Activated CD8-positive, alpha-beta memory T cell treated with anti-CD3 and anti-CD28 coated beads, Interleukin-2, amount 50 U/mL, for 24 hours (primary cell): ENCODE results near the gene AFTPH.
A peak's percentile ranks its signal among the peaks of the same experiment; 100 is the strongest.

ENCODE experiments used
- DNase-seq: peaks from one replicate; pipeline ENCODE4 v3.0.0-alpha.2; 2020; ENCODE audit errors: extremely low read depth

AFTPH gene, protein sequence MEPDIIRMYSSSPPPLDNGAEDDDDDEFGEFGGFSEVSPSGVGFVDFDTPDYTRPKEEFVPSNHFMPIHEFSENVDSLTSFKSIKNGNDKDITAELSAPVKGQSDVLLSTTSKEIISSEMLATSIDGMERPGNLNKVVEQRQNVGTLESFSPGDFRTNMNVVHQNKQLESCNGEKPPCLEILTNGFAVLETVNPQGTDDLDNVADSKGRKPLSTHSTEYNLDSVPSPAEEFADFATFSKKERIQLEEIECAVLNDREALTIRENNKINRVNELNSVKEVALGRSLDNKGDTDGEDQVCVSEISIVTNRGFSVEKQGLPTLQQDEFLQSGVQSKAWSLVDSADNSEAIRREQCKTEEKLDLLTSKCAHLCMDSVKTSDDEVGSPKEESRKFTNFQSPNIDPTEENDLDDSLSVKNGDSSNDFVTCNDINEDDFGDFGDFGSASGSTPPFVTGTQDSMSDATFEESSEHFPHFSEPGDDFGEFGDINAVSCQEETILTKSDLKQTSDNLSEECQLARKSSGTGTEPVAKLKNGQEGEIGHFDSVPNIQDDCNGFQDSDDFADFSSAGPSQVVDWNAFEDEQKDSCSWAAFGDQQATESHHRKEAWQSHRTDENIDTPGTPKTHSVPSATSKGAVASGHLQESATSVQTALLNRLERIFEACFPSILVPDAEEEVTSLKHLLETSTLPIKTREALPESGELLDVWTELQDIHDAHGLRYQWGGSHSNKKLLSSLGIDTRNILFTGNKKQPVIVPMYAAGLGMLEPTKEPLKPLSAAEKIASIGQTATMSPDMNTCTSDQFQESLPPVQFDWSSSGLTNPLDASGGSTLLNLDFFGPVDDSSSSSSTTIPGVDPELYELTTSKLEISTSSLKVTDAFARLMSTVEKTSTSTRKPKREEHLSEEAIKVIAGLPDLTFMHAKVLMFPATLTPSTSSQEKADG

DNA sequence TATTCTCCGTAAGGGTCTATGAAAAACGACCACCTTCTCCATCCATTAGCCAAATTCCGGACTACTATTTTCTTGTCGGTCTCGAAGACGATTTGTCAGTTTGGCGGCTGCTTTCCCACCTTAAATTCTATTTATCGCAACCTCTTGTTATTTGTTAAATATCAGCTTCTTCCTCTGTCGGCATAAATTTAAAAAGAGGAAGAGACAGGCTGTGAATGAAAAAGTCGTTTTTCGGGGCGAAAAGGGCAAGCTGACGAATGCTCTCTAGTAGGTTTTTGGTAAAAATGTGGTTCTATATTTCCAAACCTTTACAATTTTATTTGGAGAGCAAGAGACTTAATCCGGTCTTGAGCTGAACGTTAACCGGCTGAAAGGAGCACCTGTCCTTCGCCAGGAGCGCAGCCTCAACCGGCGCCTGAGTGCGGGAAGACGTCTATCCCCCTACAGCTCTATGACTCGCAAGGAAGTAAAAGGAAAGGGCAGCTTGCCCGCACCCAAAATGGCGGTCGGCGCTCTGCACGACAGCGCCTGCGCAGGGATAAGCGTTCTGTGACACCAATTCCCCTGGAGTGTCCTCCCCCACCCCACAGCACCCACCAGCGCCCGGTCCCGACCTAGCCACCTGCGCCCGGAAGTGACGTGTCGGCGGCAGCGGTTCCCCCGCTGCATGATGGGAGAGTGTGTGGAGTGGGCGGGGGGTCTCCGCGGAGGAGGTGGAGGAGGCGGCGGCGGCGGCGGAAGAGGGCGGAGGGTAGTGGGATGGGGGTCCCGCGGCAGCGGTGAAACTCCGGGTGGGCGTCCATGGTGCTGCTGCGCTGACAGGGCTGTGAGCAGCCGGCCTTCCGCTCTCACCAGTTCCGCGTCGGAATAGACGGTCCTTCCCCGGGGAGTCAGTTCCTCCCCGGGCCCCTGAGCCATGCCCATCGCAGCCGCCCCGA, at the start of gene AFTPH:
Gene AFTPH, plus strand, starts transcription at position 663 of the 938 bp plus-strand sequence. CDS start 27,147 bp downstream, outside the sequence.
- peak; percentile 99 for DNase-seq

DNA sequence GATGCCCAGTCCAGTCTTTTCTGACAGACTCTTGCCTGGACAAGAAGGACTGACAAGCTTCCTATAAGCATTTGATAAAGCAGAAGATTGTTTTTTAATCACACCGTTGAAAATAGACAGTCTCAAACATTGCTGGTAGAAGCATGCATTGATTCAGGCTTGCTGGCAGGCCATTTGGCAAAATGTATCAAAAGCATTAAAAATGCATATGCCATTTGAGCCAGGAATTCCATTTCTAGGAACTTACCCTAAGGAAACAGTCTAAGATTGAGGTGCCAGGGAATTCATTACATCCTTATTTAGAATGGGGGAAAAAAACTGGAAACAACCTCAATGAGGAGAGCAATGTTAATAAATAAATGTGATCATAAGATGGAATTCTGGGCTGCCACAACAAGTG, 49.5 kb upstream of the AFTPH start:
- DNase-seq = no peak

DNA sequence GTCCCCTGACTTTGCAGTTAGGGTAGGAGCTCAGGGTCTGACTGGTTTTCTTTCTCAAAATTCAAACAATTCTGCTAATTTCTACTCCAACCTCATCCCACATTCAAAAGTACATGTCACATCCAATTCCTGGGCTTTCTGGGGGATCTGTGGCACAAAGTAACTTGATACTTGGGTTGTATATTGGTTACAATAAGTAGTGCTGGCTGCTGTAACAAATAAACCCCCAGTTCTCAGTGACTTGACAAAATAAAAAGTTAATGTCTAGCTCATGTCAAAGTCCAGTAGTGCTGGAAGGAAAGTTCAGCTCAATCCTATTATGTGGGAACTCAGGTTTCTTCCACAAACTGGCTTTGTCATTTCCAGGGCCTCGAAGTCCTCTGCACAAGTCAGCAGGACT, 47.1 kb upstream of the AFTPH start:
- no peak for DNase-seq

DNA sequence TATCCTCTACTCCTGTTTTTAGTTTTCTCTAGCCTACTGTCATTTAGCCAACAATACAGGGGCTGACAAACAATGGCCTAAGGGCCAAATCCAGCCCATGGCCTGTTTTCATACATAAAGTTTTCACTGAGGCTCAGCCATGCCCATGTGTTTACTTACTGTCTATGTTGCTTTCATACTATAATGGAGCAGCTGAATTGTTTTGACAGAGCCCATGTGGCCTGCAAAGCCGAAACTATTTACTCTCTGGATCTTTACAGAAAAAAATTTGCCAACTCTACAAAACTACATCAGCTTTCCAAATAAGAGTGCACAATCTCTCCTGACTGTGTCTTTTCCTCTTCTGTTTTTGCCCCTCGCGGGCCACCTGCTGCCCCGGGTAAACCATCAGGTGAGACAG, 46.1 kb upstream of the AFTPH start:
- DNase-seq = no peak

DNA sequence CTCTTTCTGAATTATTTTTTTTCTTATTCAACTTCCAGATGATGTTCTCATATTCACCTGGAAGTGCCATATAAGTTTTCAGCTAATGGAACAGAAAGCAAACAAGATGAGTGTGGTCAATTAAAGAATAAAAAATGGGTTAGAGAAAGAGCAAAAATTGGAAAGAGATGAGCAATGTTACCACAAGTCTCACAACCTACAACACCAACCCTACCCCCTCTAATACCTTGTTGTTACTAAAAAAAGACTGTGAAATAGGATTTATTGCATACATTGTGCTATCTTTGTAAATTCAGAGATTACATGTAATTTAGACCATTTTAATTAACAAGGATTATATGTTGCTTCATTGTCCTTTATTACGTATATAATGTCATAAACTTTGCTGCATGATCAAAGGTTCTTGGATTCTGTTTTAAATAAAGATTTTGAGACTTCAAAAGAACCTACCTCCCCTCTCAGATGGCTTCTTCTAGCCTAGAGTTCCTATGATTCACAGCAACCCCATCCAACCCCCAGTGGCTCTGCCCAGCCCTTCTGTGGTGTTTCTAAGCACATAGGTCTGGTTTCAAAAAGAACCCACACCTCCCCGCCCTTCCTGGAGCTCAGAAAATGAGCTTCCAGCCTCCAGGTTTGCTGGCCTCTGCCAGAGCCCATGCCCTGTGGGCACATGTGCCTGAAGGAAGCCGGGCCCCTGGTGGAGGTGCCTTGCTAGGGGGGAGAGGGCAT, 45.5 kb upstream of the AFTPH start:
- no peak for DNase-seq

DNA sequence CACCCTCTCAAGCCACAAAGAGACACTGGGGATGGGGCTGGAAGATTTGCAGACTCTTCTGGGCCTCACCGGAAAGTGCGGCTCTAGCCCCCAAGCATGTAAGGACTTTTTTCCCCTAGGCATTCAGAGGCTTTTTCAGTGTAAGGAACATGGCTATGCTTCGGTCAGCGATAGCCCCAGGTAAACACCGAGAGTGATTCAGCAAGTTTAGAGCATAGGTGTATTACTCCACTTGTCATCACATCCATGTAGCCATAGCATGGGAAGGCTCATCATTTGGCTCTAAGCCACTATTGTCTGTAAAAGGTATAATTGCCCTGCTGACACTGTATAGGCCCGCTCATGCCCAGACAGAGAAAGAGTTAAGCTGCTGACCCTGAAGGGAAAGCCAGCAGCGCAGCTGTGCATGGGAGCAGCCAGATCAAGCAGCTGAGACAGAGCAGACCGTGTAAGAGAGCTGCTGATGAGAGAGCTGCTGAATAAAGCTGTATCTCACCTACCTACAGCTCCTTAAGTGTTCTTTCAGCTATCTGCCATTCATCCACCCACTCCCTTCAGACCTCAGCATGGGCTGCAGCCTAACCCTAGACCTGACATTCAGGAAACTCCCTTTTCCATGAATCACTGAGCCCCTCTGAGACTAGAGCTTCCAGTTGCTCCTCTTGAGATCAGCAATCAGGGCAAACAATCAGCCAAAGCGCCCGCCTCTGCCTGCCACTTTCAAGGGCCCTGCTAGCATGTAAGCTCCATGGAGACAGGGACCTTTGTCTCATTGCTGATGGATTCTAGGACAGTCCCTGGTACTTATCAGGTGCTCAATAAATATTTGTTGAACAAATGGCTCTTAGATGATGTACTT, 44.6 kb upstream of the AFTPH start:
- no peak for DNase-seq

DNA sequence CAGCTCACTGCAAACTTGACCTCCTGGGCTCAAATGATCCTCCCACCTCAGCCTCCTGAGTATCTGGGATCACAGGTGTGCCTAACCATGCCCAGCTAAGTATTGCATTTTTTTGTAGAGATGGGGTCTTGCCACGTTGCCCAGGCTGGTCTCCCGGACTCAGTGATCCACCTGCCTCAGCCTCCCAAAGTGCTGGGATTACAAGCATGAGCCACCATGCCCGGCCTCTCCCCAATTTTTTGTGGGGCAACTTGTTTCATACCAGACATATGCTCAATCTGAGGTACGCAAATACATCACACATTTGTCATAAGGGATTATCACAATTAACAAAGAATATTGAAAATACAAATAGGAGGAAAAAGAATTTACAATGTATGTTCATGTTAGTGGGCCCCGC, 42.5 kb upstream of the AFTPH start:
- no peak for DNase-seq

DNA sequence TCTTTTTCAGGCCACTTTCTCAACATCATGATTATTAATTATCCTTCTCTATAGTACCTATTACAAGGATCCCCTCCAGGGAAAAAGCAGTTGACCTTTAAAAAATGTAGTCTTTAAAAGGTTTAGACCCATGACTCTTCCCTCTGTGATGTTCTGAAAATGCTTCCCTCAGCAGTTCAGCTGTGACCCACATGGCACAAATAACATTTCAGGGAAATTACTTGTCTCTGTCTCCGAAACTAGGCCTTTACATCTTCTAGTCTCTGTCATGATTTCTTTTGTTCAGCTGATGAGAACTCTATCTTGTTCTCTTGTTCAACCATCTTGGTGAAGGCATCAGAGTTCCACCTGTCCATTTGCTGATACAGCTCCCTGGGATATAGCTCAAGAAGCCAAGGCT, 41.9 kb upstream of the AFTPH start:
- DNase-seq = no peak

DNA sequence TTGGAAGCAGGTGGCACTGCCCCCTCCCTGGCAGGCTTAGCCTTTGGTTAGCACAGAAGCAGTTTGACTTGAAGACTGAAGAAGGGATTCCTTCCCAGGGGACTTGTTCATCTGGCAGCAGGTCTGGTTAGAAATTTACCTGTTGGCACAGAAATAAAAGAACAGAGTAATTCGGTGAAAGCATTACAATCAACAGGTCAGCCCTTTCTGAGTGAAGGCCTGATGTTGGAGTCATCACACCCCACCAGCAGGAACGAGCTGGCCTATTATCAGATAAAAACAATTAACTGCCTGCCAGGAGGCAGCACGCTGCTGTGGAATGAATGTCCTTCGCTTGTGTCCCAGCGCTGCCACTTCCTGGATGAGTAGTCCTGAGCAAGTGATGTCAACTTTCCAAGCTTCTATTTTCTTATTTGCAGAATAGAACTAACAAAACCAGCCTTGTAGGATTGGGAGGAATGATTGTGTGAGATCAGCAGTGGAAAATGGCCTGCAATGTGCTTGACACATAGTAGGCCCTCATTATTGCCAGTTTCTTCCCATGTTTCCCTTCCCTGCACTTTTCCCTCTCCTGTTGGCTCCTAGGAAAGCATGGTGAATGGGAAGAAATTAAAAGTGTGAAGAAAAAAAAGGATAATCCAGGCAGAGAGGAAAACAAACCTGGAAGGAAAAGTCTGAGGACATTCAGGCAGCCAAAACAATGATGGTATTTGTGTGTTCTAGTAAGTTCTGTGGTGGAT, 41.2 kb upstream of the AFTPH start:
- DNase-seq = no peak

DNA sequence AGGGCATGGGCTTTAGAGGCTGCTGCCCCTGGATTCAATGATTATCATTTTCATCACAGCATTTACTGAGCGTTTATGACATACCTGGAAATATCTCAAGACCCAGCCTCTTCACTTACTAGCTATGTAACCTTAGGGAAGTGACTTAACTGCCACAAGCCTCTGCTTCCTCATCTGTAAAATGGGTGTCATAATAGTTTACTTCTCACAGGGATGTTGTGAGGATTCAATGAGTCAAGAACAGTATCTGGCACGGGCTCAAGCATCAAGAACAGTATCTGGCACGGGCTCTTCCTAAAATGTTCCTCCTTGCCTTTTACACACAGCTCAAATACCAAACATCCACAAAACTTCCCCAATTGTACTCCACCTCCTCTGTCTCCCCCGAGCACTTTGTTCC, 38.8 kb upstream of the AFTPH start:
- no peak for DNase-seq

DNA sequence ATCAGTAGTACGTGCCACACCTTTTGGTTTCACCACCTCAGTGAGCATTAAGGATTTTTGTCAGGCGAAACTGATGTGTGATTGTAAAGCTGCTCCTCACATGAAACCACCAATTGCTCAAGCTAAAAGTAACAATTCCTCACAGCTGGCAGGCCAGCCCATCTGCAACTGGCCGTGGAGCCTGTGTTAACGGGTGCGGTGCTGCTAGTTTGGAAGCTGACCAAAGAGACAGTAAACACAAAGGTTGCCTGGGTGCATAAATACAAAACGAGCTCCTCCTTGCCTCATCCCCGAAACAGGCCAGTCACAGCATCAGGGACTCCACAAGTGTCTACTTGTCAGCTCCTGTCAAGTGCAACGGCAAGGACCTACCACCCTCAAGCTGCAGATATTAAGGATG, 38.2 kb upstream of the AFTPH start:
- DNase-seq = no peak

DNA sequence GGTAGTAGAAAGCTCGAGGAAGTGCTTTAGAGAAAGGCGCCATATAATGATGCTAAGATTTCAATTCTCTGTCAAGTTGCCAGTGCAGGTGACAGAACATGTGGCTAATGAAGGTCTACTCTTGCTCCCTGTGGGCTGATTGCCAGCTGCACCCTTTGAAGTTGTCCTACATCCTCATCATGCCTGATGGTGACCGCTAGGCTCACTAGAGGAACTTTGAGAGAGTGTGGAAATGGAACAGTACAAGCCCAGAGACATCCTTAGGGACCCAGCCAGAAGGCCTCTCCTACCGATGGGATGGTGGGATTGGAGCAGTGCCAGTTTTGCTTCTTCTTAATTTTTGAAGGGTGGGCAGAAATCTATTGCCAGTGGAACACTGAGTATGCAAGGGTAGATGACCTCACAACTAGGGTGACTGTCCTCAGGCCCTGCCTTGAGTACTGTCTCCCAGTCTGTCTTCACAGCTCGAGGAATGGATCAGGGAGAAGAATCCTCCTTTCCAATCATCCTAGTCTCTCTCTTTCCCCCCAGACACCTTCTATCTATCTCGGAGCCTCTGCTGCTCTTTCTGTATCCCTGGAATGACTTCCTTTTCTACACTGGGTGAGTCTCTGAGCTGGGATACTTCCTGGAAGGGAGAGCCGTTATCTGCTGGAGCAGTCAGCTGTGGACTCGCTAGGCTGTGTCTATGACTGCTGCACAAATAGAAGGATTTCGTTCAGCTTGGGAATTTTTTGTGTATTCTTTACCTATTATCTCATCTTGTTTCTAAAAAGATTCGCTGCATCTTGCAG, 36.7 kb upstream of the AFTPH start:
- DNase-seq = no peak

DNA sequence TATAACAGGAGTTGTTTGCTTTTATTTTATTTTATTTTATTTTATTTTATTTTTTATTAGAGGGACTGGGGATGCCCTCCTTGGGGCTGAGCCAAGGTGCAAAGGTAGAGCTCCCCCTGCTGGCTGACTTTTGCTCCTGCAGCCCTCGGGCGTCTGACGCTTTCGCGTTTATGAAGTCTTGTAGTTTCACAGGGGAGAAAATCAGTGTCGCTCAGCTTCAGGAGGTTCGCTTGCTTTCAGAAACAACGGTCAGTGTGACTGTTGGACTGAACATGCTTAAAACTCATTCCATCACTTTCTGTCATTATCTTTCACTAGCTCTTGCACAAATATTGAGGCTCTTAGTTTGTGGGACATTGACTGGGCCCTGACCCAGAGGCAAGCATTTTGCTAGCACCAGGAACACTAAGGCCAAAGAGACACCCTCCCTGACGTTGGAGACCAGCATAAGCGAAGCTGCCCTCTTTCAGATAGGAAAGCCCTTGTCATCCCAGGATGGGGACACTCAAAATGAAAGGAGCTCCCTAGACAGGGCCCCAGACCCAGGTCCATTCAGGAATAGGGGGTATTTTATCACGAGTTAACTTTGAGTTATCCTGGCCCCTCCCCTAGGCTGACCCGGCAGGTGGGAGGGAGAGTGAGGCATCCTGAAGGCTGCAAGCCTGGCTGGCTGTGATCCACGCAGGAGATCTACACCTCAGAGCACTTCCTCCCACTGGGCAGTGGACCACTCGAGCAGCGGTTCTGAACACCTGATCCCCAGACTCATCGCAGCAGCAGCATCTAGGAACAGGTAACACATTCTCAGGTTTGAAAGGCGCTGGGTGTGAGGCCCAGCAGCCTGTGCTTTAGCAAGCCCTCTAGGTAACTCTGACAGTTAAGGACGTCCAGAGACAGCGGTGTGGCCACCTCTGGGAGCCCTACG, 35.8 kb upstream of the AFTPH start:
- peak; percentile 61 for DNase-seq

DNA sequence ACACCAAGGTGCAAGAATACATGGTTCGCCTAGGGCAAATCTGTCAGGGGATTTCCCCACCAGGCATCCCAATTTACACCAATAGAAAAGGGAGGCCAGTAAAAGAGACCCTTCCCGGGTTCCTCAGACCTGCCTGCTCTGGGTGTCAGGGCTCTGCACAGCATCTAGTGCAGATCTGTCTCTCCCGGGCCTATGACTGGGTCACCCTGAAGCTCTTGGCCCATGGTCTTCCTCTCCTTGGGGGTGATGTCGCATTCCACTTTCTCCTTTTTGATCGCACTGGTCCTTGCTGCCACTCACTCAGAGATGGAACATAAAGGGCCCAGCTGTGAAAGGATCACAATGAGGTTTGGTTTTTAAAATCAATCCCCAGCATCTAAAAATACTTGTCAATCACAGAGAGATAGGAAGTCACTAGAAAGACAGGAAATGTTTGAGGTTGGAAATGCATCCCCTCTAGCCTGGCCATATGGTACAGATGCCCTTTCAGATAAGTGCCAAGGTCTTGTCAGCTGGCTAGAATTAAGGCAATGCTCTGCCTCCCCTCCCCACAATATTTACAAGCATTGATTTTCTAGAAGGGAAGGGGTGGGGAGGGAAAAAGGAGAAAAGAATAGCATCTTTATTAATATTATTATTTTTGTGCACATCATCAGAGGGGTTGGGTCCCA, 34.9 kb upstream of the AFTPH start:
- no peak for DNase-seq

DNA sequence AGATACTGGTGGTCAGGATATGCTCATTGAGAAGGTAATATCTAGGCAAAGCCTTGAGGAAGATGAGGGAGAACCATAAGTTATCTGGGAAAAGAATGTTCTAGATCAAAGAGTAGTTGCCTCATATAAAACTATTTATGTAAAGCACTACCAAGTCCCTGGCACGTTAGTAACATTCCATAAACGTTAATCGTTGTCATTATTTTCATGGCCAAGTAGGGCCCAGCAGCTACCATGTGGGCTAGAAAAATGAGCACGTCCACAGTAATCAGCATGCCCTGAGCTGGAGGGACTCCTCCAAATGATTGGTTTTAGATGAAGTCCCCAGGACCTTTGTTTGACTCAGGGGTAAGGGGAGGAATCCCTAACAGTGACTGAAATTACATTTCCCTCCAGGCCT, 32.7 kb upstream of the AFTPH start:
- no peak for DNase-seq

DNA sequence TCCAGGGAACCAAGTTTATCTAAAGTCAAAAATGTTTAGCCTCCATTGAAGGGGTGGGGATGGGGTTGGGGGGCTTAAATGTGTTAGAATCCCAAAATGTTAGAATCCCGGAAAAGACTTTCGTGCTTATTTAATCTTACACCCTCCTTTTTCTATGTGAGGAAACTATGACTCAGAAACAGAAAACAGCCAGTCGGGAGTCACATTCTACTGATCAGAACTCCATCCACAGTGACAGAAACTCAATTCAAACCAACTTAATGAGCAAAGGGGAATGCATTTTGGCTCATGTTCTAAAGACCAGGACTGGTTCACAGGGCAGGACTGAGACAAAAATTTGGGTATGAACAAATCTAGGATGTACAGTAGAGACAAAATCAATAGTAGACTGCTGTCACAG, 31.9 kb upstream of the AFTPH start:
- DNase-seq = no peak

DNA sequence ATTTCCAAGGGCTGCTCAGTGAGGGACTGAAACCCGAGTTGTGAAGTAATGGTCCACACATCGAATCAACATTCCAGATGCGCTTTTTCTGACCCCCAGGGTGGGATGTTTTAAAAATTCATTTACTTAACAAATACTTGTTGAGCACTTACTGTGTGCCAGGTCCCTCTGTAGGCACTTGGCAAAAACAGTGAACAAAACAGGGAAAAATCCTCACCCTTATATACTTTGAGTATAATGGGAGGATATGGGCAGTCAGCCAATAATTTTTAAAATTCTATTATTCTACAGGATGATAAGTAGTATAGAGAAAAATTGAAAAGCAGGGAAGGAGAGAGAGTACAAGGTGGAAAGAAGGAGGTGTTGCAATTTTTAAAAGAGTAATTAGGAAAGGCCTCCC, 31.3 kb upstream of the AFTPH start:
- DNase-seq = no peak
